ENCODE results near the gene ARL6IP4.

Gene ARL6IP4

GRCh38 chr12:122990961-122991622, 10.6 kb downstream of the ARL6IP4 start:
- no peak for DNase-seq (ENCODE audit: low read depth)

- no peak for DNase-seq (ENCODE audit: low read depth)
These were observed 11.3 kb downstream of the ARL6IP4 start for GRCh38 chr12:122991623-122992275.

- no peak for DNase-seq (ENCODE audit: low read depth)
These were observed 11.9 kb downstream of the ARL6IP4 start for GRCh38 chr12:122992386-122992785.

GRCh38 chr12:122994140-122994675, 13.7 kb downstream of the ARL6IP4 start:
- DNase-seq (ENCODE audit: low read depth) = no peak

GRCh38 chr12:122994781-122995502, 14.5 kb downstream of the ARL6IP4 start:
- no peak for DNase-seq (ENCODE audit: low read depth)

GRCh38 chr12:122995503-122996187, 15.2 kb downstream of the ARL6IP4 start:
- no peak for DNase-seq (ENCODE audit: low read depth)

- DNase-seq (ENCODE audit: low read depth) = no peak
These were observed 15.7 kb downstream of the ARL6IP4 start for GRCh38 chr12:122996188-122996601.

GRCh38 chr12:122996621-122997342, 16.3 kb downstream of the ARL6IP4 start:
- no peak for DNase-seq (ENCODE audit: low read depth)

GRCh38 chr12:122997343-122998250, 17.1 kb downstream of the ARL6IP4 start:
- no peak for DNase-seq (ENCODE audit: low read depth)

GRCh38 chr12:122998316-122998715, 17.8 kb downstream of the ARL6IP4 start:
- DNase-seq (ENCODE audit: low read depth) = no peak

- no peak for DNase-seq (ENCODE audit: low read depth)
These were observed 18.9 kb downstream of the ARL6IP4 start for GRCh38 chr12:122999196-122999946.

- no peak for DNase-seq (ENCODE audit: low read depth)
These were observed 19.5 kb downstream of the ARL6IP4 start for GRCh38 chr12:122999986-123000420.

- DNase-seq (ENCODE audit: low read depth) = no peak
These were observed 20.1 kb downstream of the ARL6IP4 start for GRCh38 chr12:123000578-123000977.

GRCh38 chr12:123001464-123001863, 21.0 kb downstream of the ARL6IP4 start:
- no peak for DNase-seq (ENCODE audit: low read depth)

GRCh38 chr12:123003257-123003656, 22.8 kb downstream of the ARL6IP4 start:
- no peak for DNase-seq (ENCODE audit: low read depth)

GRCh38 chr12:123004287-123004686, 23.8 kb downstream of the ARL6IP4 start:
- no peak for DNase-seq (ENCODE audit: low read depth)

GRCh38 chr12:123005081-123005626, 24.7 kb downstream of the ARL6IP4 start:
- DNase-seq (ENCODE audit: low read depth) = no peak

- no peak for DNase-seq (ENCODE audit: low read depth)
These were observed 26.5 kb downstream of the ARL6IP4 start for GRCh38 chr12:123006977-123007376.

- DNase-seq (ENCODE audit: low read depth) = no peak
These were observed 29.6 kb downstream of the ARL6IP4 start for GRCh38 chr12:123010110-123010509.
